GM18499 (cell line): ENCODE measurements around the gene KRTAP16-1.

Experiments used
- ATAC-seq: cut with Tn5 transposase; IDR thresholded peaks from one replicate; pipeline ENCODE4 v1.9.1; 2021; ENCODE audit warnings: moderate number of reproducible peaks; ENCODE audit not compliant: insufficient read depth, unreplicated experiment

The KRTAP16-1 gene

GRCh38 chr17:41331606-41332005, 22.5 kb upstream of the KRTAP16-1 start:
- ATAC-seq, result no peak

GRCh38 chr17:41329279-41329948, 20.3 kb upstream of the KRTAP16-1 start:
- ATAC-seq, result no peak

- ATAC-seq, result no peak
Measured at GRCh38 chr17:41328207-41328606, 19.1 kb upstream of the KRTAP16-1 start.

- no peak for ATAC-seq
Measured at GRCh38 chr17:41327411-41328120, 18.5 kb upstream of the KRTAP16-1 start.

GRCh38 chr17:41326173-41327145, 17.4 kb upstream of the KRTAP16-1 start:
- ATAC-seq, result no peak

- ATAC-seq, result no peak
Measured at GRCh38 chr17:41325611-41326010, 16.5 kb upstream of the KRTAP16-1 start.

GRCh38 chr17:41325126-41325525, 16.0 kb upstream of the KRTAP16-1 start:
- ATAC-seq, result no peak

- ATAC-seq, result no peak
Measured at GRCh38 chr17:41324180-41325075, 15.3 kb upstream of the KRTAP16-1 start.

- no peak for ATAC-seq
Measured at GRCh38 chr17:41322903-41323895, 14.1 kb upstream of the KRTAP16-1 start.

- no peak for ATAC-seq
Measured at GRCh38 chr17:41322094-41322902, 13.2 kb upstream of the KRTAP16-1 start.

- ATAC-seq, result no peak
Measured at GRCh38 chr17:41318231-41318630, 9.1 kb upstream of the KRTAP16-1 start.

GRCh38 chr17:41315814-41316445, 6.8 kb upstream of the KRTAP16-1 start:
- ATAC-seq, result no peak

GRCh38 chr17:41315204-41315794, 6.2 kb upstream of the KRTAP16-1 start, which contains the start of gene KRTAP17-1:
Gene KRTAP17-1, minus strand, starts transcription at chr17:41315710. Its CDS starts 60 bp downstream, at chr17:41315650.
- no peak for ATAC-seq

GRCh38 chr17:41311111-41311510, 2.0 kb upstream of the KRTAP16-1 start:
- ATAC-seq, result no peak

- ATAC-seq, result no peak
Measured at GRCh38 chr17:41308251-41308917, 725 bp downstream of the KRTAP16-1 start.

- no peak for ATAC-seq
Measured at GRCh38 chr17:41307647-41308046, 1.5 kb downstream of the KRTAP16-1 start.
